Activated naive CD4-positive, alpha-beta T cell treated with anti-CD3 and anti-CD28 coated beads, Interleukin-2, amount 10 ng/mL, durations not matched to agents 7 days and 5 days (primary cell): ENCODE results near the gene ATP2B1.

Source experiments
- CTCF ChIA-PET: fragments of 350-600 bp; sonication (Branson Sonifier 250); formaldehyde crosslinking; loops from one replicate; lab custom pipeline; 2021; ENCODE audit warnings: antibody characterized with exemption; lab: Charles Lee
- DNase-seq: peaks from one replicate; pipeline ENCODE4 v3.0.0-alpha.2; 2020
- H3K27ac Mint-ChIP-seq: one replicate; pipeline ENCODE4 v1.8.0; 2021; ENCODE audit warnings: mild to moderate bottlenecking, moderate library complexity, mixed read lengths
- H3K27me3 Mint-ChIP-seq: one replicate; pipeline ENCODE4 v1.8.0; 2021; ENCODE audit warnings: mild to moderate bottlenecking, mixed read lengths
- H3K36me3 Mint-ChIP-seq: one replicate; pipeline ENCODE4 v1.8.0; 2021; ENCODE audit warnings: mixed read lengths
- H3K4me1 Mint-ChIP-seq: one replicate; pipeline ENCODE4 v1.8.0; 2021; ENCODE audit warnings: mixed read lengths
- H3K4me3 Mint-ChIP-seq: one replicate; pipeline ENCODE4 v1.8.0; 2021; ENCODE audit warnings: mild to moderate bottlenecking, moderate library complexity, mixed read lengths
- H3K9me3 Mint-ChIP-seq: one replicate; pipeline ENCODE4 v1.8.0; 2021; ENCODE audit warnings: mixed read lengths

ATP2B1 gene

DNA sequence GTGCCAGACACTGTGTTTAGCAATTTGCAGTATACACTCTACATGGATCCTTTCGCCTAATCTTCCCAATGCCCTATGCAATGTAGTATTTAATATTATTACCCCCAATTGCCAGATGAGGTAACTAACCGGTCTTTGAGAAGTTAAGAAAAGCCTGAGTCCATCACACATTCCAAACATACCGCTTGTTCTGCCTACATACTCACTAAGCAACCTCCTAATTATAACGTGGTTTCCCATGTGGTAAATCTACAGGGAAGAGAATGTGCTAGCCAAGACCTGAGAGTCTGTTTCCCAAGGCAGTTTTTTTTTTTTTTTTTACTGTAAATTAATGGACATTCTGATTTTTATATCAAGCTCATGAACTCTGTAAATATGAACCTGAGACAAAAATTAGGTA is 37.2 kb downstream of the ATP2B1 start:
- H3K27me3 Mint-ChIP-seq = no peaks in the 10 kb centered on the region
- DNase-seq = no peak
- H3K4me1 Mint-ChIP-seq = peaks cover 3% of the 10 kb centered on the region

DNA sequence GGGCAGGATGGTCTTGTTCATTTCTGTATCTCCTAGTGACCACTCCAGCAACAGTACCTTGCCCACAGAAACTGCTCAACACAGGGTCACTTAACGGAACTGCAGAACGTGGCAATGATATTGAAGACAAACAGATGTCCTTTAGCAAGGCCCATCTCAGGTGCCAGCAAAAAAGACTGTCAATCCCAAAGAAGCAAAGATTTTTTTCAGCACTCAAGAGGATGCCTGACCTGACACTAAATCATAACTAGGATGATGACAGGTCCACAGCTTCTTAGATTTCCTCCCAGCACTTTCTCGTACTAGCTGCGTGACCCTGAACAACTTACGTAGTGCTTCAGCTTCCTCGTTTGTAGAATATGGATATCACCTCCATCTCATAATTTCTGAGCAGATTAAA is 39.4 kb downstream of the ATP2B1 start:
- H3K9me3 Mint-ChIP-seq = no peaks in the 10 kb centered on the region
- no peaks in the 10 kb centered on the region for H3K27me3 Mint-ChIP-seq
- no peak for DNase-seq
- H3K27ac Mint-ChIP-seq = no peak overlapping the region
- H3K4me1 Mint-ChIP-seq = peaks cover 8% of the 10 kb centered on the region
- no peak overlapping the region for H3K4me3 Mint-ChIP-seq
- peaks cover 5% of the 10 kb centered on the region for H3K36me3 Mint-ChIP-seq
- CTCF ChIA-PET = no interaction called here

More for the DNA sequence above, 37.2 kb downstream of the ATP2B1 start:
- Mint-ChIP-seq H3K9me3 (no peaks in the 10 kb centered on the region), H3K36me3 (peaks cover 5% of the 10 kb centered on the region), H3K27ac (no peak overlapping the region), H3K4me3 (no peak overlapping the region)
- CTCF ChIA-PET = interaction anchor here (0.6 kb wide), 1 partner anchor 341 kb away, joined by 3 read pairs; no protein-coding TSS in a partner anchor

DNA sequence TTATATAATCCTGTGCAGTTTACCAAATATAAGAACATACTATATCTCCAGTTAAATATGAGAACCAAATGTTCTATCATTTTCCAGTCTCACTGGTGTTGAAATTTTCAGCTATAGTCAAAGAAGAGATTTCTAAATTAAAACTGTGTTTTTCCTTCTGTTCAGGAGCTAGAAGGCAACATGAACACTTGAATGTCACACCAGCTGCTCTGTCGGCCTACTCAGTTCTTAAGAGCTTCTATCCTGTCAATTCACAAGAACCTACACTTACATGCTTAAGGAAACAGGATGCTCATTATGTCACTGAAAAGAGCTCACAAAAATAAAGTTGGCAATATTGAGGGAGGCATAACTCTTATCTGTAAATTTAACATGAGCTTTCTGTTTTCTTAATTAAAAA is 43.1 kb downstream of the ATP2B1 start:
- CTCF ChIA-PET = interaction anchor here (1.0 kb wide), 1 partner anchor 100 kb away, joined by 3 read pairs; no protein-coding TSS in a partner anchor
- H3K27ac Mint-ChIP-seq = no peak overlapping the region

GRCh38 chr12:89664441-89664840 is 44.2 kb downstream of the ATP2B1 start:
- Mint-ChIP-seq H3K27ac (no peak overlapping the region), H3K36me3 (peaks cover 3% of the 10 kb centered on the region), H3K4me1 (peaks cover 20% of the 10 kb centered on the region), H3K27me3 (no peaks in the 10 kb centered on the region), H3K9me3 (no peaks in the 10 kb centered on the region), H3K4me3 (no peak overlapping the region)
- CTCF ChIA-PET = no interaction called here
- no peak for DNase-seq

More for the DNA sequence above, 43.1 kb downstream of the ATP2B1 start:
- Mint-ChIP-seq H3K36me3 (peaks cover 5% of the 10 kb centered on the region), H3K27me3 (no peaks in the 10 kb centered on the region), H3K9me3 (no peaks in the 10 kb centered on the region), H3K4me3 (no peak overlapping the region), H3K4me1 (peaks cover 20% of the 10 kb centered on the region)
- no peak for DNase-seq

- no peaks in the 10 kb centered on the region for H3K27me3 Mint-ChIP-seq
- no peaks in the 10 kb centered on the region for H3K9me3 Mint-ChIP-seq
- no peak overlapping the region for H3K27ac Mint-ChIP-seq
- H3K36me3 Mint-ChIP-seq = peaks cover 3% of the 10 kb centered on the region
- peaks cover 20% of the 10 kb centered on the region for H3K4me1 Mint-ChIP-seq
- H3K4me3 Mint-ChIP-seq = no peak overlapping the region
- CTCF ChIA-PET = interaction anchor here (1.0 kb wide), 1 partner anchor 9 kb away, joined by 3 read pairs; no protein-coding TSS in a partner anchor
- DNase-seq = no peak
These were observed 44.9 kb downstream of the ATP2B1 start for GRCh38 chr12:89663577-89664357.

- Mint-ChIP-seq H3K4me3 (no peak overlapping the region), H3K36me3 (peaks cover 3% of the 10 kb centered on the region), H3K27ac (no peak overlapping the region), H3K9me3 (no peaks in the 10 kb centered on the region), H3K27me3 (no peaks in the 10 kb centered on the region), H3K4me1 (peaks cover 20% of the 10 kb centered on the region)
- CTCF ChIA-PET = no interaction called here
- no peak for DNase-seq
These were observed 46.0 kb downstream of the ATP2B1 start for GRCh38 chr12:89662623-89663022.

GRCh38 chr12:89661706-89662330 is 46.8 kb downstream of the ATP2B1 start:
- CTCF ChIA-PET = no interaction called here
- H3K4me1 Mint-ChIP-seq = peaks cover 20% of the 10 kb centered on the region
- H3K27ac Mint-ChIP-seq = no peak overlapping the region
- DNase-seq = no peak
- H3K4me3 Mint-ChIP-seq = no peak overlapping the region
- no peaks in the 10 kb centered on the region for H3K9me3 Mint-ChIP-seq
- no peaks in the 10 kb centered on the region for H3K27me3 Mint-ChIP-seq
- H3K36me3 Mint-ChIP-seq = no peaks in the 10 kb centered on the region

DNA sequence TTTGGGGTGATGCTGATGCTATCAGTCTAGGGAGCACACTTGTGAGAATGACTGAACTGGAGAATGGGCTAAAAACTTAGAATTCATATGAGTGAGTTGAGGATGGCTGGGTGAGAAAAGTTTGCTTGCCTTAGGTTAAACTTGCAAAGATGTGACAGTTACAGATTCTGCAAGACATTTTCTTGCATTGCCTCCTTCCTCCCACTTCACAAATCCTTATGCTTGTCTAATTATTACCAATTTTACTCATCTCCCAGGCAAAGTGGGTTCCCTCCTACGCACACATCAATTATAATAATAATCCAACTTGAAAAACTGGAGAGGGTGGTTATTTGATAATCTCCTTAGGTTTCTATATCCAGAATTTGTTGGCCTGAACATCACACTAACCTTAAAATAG is 50.9 kb downstream of the ATP2B1 start:
- H3K4me3 Mint-ChIP-seq = no peak overlapping the region
- H3K4me1 Mint-ChIP-seq = peaks cover 8% of the 10 kb centered on the region
- no peak overlapping the region for H3K27ac Mint-ChIP-seq
- DNase-seq = no peak
- H3K36me3 Mint-ChIP-seq = peaks cover 7% of the 10 kb centered on the region
- CTCF ChIA-PET = no interaction called here
- no peaks in the 10 kb centered on the region for H3K27me3 Mint-ChIP-seq
- no peaks in the 10 kb centered on the region for H3K9me3 Mint-ChIP-seq

GRCh38 chr12:89657066-89657465 is 51.6 kb downstream of the ATP2B1 start:
- no peak overlapping the region for H3K27ac Mint-ChIP-seq
- H3K27me3 Mint-ChIP-seq = no peaks in the 10 kb centered on the region
- no peak for DNase-seq
- peaks cover 6% of the 10 kb centered on the region for H3K4me1 Mint-ChIP-seq
- H3K4me3 Mint-ChIP-seq = no peak overlapping the region
- peaks cover 9% of the 10 kb centered on the region for H3K36me3 Mint-ChIP-seq
- CTCF ChIA-PET = no interaction called here
- no peaks in the 10 kb centered on the region for H3K9me3 Mint-ChIP-seq

- no peak for DNase-seq
- Mint-ChIP-seq H3K27ac (no peak overlapping the region), H3K27me3 (no peaks in the 10 kb centered on the region), H3K4me3 (no peak overlapping the region), H3K4me1 (no peaks in the 10 kb centered on the region), H3K36me3 (peaks cover 17% of the 10 kb centered on the region), H3K9me3 (no peaks in the 10 kb centered on the region)
- CTCF ChIA-PET = no interaction called here
These were observed 52.8 kb downstream of the ATP2B1 start for GRCh38 chr12:89655841-89656240.

DNA sequence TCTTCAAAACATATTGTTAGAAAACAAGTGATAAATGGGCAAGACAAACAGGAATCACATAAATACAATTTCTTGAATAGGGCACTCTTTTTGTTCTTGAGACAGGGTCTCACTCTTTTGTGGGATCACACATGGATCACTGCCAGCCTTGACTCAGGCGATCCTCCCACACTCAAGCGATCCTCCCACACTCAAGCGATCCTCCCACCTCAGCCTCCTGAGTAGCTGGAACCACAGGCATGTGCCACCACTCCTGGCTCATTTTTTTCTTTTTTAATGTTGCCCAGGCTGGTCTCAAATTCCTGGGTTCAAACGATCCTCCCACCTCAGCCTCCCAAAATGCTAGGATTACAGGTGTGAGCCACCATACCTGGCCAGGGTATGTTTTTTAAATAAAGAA is 57.4 kb downstream of the ATP2B1 start:
- no peak overlapping the region for H3K27ac Mint-ChIP-seq
- no peaks in the 10 kb centered on the region for H3K4me1 Mint-ChIP-seq
- no peaks in the 10 kb centered on the region for H3K27me3 Mint-ChIP-seq
- H3K36me3 Mint-ChIP-seq = peaks cover 34% of the 10 kb centered on the region
- CTCF ChIA-PET = no interaction called here
- peaks cover 6% of the 10 kb centered on the region for H3K9me3 Mint-ChIP-seq
- H3K4me3 Mint-ChIP-seq = no peak overlapping the region
- DNase-seq = no peak

GRCh38 chr12:89650239-89650638 is 58.4 kb downstream of the ATP2B1 start:
- Mint-ChIP-seq H3K4me1 (no peaks in the 10 kb centered on the region), H3K36me3 (peaks cover 34% of the 10 kb centered on the region)
- CTCF ChIA-PET = no interaction called here

DNA sequence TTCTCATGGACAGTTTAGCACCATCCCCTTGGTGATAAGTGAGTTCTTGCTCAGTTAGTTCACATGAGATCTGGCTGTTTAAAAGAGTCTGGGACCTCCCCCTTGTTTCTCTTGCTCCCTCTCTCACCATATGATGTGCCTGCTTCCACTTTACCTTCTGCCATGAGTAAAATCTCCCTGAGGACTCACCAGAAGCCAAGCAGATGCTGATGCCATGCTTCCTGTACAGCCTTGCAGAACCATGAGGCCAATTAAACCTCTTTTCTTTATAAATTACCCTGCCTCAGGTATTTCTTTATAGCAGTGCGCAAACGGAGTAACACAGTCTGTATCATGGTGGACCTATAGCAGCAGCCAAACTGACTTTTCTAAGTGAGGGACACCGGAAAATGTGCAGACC is 58.8 kb downstream of the ATP2B1 start:
- CTCF ChIA-PET = no interaction called here
- H3K36me3 Mint-ChIP-seq = peaks cover 30% of the 10 kb centered on the region
- H3K4me3 Mint-ChIP-seq = no peak overlapping the region
- no peak for DNase-seq
- no peaks in the 10 kb centered on the region for H3K27me3 Mint-ChIP-seq
- H3K27ac Mint-ChIP-seq = no peak overlapping the region
- H3K4me1 Mint-ChIP-seq = no peaks in the 10 kb centered on the region
- peaks cover 6% of the 10 kb centered on the region for H3K9me3 Mint-ChIP-seq

More at GRCh38 chr12:89650239-89650638, 58.4 kb downstream of the ATP2B1 start:
- Mint-ChIP-seq H3K27me3 (no peaks in the 10 kb centered on the region), H3K9me3 (peaks cover 6% of the 10 kb centered on the region), H3K27ac (no peak overlapping the region), H3K4me3 (no peak overlapping the region)
- no peak for DNase-seq

DNA sequence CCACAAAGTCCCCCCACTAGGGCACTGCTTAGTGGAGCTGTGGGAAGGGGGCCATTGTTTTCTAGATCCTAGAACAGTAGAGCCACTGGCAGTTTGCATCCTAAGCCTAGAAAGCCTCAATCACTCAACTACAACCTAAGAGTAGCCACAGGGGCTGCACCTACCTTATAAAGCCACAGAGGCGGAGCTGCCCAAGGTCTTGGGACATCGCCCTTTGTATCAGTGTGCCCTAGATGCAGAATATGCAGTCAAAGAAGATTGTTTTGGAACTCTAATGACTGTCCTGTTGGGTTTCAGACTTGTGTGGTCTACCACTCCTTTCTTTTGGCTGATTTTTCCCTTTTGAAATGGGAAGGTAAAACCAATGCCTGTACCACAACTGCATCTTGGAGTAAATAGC is 59.5 kb downstream of the ATP2B1 start:
- Mint-ChIP-seq H3K4me1 (no peaks in the 10 kb centered on the region), H3K9me3 (peaks cover 6% of the 10 kb centered on the region), H3K27ac (no peak overlapping the region), H3K4me3 (no peak overlapping the region), H3K36me3 (peaks cover 29% of the 10 kb centered on the region), H3K27me3 (no peaks in the 10 kb centered on the region)
- DNase-seq = no peak
- CTCF ChIA-PET = no interaction called here
